Astrocyte (in vitro differentiated cells and primary cell): Measurements from ENCODE around the gene CNOT4.
"Not testable (repeated sequence)": the region's sequence is repeated elsewhere in the genome, so short reads cannot be mapped to it uniquely, and the experiment has no call there.

ENCODE experiments used
- CTCF ChIP-seq: IDR thresholded peaks from 2 replicates; pipeline ENCODE4 v1.5.1; 2011; ENCODE audit warnings: low read depth, mild to moderate bottlenecking, inconsistent platforms, low read length, moderate library complexity; ENCODE audit not compliant: insufficient read depth
- EZH2 ChIP-seq: IDR thresholded peaks from 2 replicates; pipeline ENCODE4 v1.6.1; 2012; ENCODE audit warnings: mild to moderate bottlenecking, low read length, inconsistent platforms; ENCODE audit not compliant: insufficient read depth

- TF ChIP-seq CTCF, EZH2: not testable (repeated sequence)
These were observed 40.2 kb downstream of the CNOT4 start for GRCh38 chr7:135469705-135470104.
